ENCODE results near the gene HOMER1.

The HOMER1 gene, protein sequence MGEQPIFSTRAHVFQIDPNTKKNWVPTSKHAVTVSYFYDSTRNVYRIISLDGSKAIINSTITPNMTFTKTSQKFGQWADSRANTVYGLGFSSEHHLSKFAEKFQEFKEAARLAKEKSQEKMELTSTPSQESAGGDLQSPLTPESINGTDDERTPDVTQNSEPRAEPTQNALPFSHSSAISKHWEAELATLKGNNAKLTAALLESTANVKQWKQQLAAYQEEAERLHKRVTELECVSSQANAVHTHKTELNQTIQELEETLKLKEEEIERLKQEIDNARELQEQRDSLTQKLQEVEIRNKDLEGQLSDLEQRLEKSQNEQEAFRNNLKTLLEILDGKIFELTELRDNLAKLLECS

DNA sequence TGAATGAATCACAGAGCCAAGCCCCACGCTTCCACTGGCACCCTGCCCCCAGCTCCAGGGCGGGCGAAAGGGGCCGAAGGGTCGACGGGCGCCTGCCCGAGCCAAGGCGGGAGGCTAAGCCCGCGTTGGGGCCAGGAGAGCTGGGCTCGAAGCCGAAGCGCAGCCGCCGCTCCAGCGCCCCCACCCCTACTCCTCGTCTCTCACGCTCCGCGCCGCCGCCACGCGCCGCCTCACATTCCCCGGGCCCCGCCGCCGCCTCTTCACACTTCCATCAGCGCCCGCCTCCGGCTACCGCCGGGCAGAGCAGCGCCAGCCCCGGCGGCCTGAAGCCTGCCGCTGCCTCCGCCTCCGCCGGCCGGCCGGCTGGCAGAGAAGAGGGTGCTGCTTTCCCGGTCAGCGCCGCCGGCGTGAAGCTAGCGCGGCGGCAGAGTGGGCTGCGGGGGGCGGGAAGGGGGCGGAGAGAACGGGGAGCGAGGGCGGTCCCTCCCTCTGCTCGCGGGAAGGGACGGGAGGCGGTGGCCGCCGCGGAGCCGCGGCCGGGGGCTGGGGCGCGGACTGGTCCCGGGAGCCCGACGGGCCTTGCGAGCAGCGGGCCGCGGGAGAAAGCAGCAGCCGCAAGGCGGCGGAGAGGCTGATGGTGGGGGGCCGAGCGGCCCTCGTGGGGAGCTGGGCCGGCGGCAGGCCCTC, at the start of gene HOMER1:
Gene HOMER1 (minus strand): TSS at position 431 of the 687 bp plus-strand sequence. CDS start 1,360 bp downstream, outside the sequence.
- peak; percentile 29 to 60 (median 46) for DNase-seq

DNA sequence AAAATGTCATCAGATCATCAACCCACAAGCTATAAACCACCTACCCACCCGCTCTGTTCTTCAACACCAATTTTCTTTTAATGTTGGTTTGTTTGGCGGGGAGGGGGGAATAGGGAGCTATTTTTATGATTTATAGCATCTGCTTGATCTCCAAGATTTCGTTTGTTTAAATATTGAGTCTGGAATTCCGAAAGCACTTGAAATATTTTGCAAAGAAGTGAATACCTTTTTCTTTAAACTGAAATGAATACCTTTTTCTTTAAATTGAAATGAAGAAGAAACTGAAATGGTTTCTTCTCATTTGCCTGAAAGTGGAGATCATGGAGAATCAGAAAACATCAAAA, 49.3 kb upstream of the HOMER1 start:
- no peak for DNase-seq

DNA sequence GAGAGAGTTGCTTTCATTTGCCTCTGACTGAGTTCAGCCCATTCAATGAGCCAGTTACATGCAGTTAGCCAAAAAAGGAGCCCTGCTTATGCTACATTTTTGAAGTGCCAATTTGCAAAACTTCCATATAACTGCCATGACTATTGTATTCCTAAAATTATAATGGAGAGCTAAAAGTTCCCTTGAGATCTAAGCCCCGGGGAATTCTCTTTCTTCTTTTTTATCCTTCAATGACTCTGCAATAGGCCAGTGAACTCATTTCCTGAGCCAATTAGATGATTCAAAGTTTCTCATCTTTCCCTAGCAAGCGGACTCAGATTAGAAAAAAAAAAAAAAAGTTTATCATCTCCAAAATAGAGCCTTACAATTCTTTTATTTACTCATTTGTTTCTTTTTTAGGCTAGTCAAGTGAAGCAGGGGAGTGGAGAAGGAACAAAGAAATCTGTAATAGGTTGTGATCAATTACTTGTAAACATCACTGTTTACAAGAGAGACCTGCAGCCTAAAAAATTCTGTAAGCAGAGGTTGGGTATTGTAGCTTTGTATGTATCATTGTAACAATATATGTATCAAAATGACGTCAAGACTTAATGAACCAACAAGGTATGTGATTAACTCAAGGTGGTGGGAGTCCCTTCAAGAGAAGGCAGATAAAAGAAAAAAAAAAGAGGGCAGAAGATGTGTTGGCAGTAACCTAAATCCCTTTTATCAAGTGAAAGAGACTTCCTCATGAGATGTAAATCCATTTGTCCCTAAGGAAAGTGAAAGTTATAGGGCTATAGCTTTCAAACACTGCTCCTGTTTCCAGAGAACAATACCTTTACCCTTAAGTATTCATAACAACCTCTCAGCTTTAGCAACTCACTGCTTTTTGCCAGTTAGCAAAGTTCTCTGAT, 48.7 kb upstream of the HOMER1 start:
- no peak for DNase-seq

DNA sequence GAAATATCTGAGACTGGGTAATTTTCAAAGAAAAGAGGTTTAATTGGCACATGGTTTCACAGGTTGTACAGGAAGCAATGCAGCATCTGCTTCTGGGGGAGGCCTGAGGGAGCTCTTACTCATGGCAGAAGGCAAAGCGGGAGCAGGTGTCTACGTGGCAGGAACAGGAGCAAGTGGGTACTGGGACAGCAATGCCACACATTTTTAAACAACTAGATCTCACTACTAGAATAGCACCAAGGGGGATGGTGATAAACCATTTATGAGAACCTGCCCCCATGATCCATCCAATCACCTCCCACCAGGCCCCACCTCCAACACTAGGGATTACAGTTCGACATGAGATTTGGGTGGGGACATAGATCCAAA, 47.6 kb upstream of the HOMER1 start:
- DNase-seq = no peak

DNA sequence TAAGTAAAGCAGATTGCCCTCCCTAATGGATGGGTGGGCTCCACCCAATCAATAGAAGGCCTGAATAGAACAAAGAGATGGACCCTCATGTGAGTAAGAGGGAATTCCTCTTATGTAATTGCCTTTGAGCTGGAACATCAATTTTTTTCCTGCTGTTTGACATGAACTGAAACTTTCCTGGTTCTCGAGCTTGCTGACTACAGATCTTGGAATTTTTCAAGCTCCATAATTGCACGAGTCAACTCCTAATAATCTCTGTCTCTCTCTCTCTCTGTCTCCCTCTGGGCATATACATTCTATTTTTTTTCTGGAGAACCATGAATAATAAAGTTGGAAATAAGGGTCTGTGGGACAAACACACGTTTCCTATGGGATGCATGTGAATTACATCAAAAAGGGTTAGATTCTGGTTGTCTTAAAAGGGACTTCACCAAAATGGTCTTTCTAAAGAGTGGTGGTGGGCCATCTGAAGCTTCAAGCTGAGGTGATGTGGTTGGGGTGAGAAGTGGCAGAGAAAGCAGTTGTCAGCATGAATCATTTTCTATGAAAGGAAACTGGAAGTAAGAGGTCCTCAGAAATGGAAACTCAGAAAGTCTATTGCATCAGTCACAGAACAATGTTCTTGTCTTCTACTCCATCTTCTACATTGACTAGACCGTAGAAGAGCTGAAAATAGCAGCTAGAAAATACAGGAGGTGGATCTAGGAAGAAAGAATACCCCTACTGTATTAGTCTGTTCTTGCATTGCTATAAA, 47.0 kb upstream of the HOMER1 start:
- DNase-seq = no peak

DNA sequence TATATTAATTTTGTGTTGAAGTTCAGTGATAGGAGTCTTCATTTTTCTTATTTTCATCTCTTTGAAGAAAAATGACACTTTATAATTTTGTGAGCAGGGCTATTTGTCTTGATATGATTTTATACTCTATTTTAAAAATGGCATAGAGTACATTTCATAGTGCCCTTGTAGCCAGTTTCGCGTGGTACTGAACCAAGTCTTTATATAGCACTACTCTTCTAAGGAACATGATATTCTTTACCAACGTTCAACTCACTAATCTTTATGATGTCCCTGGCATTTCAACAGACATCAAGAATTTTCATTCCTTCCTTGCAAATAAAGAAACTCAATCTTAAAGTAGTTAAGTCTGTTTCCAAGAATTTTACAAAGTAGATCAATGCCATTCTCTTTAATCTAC, 41.5 kb upstream of the HOMER1 start:
- no peak for DNase-seq

DNA sequence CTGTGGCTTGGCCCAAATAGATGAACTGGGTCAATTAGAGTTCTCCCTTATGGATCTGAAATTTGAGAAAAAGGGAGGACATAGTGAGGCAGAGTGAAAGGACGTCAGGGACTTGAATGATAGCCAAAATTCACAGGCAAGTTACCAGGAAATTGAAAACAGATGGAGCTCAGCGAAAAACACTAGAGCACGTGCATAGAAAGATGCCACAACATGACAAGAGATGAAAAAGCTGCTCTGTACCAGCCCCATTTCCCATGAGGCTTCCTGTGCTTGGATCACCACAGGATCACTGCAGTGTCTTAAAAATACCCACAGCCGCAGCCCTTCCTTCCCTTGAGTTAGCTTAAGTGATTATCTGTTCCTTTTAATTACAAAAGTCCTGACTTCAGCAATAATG, 39.0 kb upstream of the HOMER1 start:
- no peak for DNase-seq

DNA sequence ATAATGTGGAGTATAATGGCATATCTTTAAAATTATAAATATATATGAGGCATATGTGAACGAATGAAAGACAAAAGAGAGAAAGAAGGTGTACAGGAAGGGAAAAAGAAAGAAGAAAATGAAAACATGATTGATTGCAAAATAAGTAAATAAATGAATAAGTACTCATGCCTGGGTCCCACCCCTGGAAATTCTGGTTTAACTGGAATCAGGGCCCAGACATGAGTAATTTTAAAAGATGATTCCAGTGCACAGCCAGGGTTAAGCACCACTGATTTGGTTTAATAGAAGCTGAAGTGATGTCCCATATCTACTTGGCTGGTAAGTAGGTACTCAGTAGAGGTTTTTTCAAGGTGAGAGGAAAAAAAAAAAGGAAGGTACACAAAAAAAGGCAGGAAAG, 34.0 kb upstream of the HOMER1 start:
- DNase-seq = no peak

DNA sequence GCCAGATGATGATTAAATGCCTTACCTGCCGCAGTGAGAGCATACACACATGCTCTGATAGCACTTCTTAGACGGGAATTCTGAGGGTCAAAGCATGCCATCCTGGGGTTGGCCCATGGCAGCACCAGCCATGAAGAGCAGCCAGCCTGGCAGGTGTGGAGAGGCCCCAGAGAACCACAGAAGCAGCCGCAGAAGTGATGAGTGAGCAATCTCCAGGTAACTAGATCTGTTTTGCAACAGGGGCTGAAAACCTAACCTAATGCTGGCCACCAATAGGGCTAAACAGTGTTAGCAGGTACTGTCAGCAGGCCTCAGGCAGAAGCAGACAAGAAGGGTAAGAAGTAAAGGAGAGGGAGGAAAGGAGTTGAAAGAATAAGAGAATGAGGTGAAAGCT, 33.5 kb upstream of the HOMER1 start:
- DNase-seq = no peak

DNA sequence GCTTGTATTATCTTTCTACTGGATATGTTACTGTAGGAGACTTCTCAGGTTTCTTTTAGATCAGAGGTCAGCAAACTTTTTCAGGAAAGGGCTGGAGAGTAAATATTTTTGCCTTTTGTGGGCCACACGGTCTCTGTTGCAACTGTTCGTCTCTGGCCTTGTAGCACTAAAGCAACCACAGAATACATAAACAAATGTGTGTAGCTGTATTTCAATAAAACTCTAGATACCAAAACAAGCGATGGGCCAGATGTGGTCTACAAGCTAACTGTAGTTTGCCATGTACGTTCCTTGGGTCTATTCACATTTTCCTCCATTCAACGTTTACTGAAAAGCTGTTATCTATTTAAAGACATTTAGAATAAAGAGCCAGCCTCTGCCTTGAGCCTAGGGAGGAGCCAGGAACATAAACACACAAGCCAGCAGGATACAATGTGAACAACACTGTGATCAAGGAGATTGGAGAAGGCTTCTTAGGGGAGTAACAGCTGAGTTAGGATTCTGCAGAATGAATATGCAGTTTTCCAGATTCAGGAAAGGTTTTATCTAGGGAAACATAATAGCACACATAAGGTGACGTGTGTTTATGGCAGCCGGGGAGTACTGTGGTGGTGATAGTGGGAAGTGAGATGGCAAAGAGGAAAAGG, 33.0 kb upstream of the HOMER1 start:
- no peak for DNase-seq

DNA sequence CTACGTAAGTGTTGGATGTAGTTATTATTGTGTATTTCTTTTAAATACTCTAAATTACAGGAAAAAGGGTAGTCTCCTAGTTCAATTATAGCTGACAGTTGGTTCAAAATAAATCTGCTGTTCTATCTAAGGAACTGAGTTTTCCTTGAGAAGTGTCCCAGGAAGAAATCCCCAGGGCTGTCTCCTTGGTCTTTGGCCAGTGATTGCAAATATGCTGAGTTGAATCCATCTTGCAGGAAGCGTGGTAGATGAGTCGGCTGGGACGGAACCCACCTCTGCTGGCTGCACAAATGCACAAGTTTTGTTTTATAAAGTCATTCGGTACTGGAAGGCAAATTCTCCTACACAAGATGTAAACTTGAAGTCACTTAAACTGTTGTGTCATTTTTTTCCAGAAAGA, 30.2 kb upstream of the HOMER1 start:
- DNase-seq = no peak

DNA sequence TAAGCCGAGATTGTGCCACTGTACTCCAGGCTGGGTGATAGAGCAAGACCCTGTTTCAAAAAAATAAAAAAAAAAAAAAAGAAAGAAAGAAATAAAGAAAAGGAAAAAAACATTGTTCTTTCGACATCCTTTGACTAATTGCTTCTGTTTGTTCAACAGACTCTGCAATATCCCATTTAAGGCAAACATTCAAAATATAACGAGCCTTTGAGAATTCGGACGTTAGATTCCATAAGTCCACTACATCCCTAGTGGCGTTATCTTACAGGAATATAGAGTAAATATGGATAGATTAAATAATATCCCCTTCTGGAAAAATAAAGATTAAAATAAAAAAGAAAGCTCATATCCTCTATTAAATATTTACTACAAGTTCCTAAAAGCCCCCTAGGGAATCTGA, 27.0 kb upstream of the HOMER1 start:
- DNase-seq = no peak

DNA sequence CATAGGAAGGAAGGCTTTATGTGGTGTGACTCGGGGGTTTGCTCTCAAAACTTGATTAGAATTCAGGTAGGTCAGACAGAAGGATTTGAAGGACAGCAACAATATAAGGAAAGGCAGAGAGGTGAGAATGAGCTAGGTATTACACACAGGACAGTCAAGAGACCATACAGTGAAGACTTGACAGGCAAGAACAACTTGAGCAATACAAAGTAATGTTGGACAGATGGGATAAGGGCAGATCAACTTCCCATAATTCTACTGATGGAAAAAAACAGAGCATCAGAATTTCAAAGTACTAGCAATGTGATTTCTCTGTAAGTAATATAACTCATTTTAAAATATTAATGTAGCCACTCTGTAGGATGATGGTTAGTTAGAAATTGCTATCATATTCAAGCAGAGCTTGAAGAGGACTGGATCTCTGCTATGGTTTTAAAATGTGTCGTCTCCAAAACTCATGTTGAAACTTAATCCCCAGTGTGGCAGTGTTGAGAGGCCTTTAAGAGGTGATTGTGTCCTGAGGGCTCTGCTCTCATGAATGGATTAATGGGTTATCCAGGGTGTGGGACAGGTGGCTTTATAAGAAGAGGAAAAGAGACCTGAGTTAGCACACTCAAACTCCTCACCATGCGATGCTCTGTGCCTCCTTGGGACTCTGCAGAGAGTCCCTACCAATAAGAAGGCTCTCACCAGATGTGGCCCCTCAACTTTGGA, 22.4 kb upstream of the HOMER1 start:
- DNase-seq = no peak

DNA sequence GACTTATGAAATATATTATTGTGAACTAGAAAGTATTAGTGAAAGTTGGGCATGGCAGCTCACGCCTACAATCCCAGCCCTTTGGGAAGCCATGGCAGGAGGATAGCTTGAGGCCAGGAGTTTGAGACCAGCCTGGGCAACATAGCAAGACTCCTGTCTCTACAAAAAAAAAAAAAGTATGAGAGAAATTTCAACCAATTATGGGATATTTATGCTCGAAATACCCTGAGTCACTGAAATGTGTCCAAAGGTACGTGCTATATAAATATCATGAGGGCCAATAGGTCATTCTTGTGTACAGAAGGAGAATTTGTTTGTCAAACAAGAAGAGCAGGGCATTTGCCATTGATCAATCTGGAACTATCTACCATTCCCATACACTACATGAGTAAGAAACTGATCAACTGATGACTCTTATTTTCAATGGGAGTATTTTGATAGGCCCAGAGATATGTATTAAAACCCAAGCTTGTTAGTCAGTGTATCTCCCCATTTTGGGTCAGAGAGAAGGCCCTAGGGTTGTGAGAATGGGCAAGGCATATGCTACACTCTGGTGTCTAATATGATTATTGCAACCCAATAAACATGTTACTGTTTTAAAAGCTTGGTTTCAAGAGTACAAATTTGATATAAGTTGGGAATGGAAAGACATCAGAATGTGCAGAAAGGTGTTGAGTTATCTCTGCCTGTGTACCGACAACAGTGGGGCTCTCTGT, 21.7 kb upstream of the HOMER1 start:
- no peak for DNase-seq

DNA sequence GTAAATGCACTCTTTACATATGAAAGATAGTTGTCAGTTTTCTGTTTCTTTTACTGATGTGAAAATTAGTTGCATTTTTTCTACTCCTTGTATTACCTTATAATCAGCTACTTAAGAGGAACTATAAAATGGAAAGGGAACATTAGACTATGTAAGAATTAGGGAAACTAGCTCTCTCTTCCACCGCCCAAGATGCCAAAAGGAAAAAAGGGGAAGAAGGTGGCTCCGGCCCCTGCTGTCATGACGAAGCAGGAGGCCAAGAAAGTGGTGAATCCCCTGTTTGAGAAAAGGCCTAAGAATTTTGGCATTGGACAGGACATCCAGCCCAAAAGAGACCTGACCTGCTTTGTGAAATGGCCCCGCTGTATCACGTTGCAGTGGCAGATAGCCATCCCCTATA, 15.2 kb upstream of the HOMER1 start:
- no peak for DNase-seq

DNA sequence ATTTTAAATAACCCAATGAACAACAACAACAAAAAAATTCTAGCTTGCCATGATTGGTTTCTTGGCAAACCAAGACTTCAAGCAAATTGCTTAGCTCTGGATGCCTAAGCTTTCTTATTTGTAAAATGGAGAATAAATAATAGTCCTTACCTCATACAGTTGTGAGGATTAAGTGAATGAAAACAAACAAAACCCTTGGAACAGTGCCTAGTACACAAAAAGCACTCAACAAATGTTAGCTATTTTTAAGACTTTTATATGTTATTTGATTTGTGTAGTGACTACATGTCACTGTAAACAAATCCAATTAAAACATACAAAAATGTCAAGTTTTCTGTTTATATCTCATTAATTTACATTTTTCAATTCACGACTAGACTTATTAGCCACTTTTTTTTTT, 13.5 kb upstream of the HOMER1 start:
- DNase-seq = no peak

DNA sequence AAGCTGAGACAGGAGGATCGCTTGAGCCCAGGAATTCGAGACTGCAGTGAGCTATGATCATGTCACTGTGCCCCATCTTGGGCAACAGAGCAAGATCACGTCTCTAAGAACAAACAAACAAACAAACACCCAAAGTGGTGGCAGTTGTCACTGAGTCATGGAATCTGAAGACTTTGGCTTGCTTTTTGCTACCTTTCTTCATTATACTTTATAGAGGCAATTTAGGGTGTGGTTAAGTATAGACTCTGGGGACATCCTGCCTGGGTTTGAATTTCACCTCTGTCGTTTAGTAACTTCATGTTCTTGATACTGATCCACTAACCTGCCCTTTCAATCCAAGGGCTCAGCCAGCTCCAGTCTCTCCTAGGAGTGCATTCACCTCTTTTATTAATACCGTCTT, 13.0 kb upstream of the HOMER1 start:
- no peak for DNase-seq

DNA sequence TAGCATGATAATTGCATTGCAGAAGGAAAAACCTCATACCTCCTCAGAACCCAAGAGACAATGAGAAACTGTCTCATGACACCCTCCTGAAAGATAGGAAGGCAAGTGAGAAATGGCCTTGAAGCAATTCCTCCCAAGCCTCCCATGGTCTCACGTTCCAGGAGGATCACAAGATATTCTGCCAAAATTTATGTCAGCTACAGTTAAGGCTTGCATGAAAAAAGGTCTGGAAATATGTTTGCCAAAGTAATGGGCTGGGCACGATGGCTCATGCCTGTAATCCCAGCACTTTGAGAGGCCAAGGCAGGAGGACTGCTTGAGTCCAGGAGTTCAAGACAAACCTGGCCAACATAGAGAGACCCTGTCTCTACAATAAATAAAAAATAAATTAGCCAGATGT, 12.6 kb upstream of the HOMER1 start:
- no peak for DNase-seq

DNA sequence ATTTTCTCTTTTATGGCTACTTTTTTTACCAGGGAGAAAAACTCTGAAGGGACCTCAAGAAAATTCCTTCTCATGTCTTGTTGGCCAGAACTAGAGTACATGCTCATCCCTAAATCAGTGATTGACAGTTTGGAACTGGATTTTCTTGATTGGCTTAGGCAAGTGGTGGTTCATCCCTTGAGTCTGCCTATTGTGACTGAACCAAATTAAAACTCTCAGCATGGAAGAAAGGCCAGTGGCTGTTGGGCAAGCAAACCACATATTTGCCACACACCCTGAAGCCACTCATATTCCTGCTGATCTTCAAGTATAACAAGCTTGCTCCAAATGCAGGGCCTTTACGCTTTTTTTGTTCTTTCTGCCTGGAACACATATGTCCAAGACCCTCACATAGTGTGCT, 7.2 kb upstream of the HOMER1 start:
- DNase-seq = no peak

DNA sequence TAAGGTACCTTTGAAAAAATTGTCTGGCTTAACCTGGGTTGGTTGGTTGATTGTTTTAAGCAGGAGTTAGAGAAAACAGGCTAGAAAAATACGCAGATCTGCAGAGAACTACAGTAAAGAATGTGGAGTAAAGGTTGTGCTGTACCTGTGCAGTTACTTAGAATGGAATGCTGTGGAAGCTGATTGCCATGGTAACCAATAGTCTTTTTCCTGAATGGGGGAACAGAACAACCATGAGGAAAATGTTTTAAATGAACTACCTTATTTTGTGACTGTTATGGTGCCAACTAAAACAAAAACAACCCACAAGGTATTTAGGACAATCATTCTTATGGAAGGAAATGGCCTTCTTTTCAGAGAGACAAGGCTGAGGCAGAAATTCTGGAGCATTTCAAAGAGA, 4.8 kb upstream of the HOMER1 start:
- DNase-seq = no peak

DNA sequence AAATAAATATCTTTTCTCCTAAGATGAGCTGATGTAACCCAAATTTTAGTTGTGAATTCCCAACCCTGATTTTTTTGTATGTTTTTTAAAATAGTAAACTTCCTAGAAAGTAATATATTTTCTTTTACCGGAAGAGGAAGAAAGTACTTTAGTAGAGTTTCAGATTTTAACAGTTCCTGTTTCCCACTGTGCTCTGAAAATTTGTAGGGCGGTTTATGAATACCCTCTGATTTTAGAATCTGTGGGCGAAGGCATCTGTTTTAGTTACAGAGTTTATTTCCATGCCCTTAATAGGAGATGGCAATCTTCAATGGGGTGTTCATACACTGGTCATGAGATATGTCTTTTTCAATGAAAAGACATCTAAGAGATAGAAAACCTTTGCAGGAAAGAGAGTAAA, 3.7 kb upstream of the HOMER1 start:
- no peak for DNase-seq
